ENCODE measurements around the gene MAFG.

Gene MAFG

DNA sequence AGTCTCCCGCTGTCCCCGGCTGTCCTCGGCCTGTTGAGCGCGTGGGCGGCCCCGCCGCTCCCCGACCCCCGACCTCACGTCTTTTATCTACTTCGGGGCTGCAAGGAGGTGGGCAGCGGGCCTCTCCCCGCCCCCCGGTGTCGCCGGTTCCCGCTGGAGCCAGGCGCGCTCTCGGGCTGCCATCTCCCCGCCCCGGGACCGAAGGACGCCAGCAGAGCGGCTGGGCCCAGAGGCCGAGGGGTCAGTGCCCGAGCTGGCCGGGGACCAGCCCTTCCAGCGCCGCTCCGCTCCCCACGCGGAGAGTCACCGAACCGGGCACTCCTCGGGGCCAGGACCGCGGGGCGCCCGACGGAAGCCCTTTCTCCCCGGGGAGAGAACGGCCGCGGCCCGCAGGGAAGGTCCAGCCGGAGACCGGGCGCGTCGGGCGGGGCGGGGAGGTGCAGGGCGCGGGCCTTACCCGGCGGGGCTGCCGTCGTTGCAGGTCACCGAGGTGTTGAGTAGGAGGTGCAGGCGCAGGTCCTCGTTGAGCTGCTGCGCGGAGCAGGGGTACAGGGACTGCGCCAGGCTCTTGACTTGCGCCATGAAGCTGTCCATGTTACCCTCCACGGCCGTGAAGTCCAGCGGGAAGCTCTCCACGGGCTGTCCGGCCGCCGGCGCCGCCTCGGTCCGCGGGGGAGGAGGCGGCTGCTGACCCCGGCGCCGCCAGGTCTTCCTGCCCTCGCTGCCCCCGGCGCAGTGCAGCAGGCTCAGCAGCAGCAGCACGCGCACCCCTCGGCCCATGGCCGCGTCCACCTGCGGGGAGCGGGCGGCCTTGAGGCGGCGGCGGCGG lies 32.8 kb upstream of the MAFG start (continued):
- TF ChIP-seq, protein P1, sequence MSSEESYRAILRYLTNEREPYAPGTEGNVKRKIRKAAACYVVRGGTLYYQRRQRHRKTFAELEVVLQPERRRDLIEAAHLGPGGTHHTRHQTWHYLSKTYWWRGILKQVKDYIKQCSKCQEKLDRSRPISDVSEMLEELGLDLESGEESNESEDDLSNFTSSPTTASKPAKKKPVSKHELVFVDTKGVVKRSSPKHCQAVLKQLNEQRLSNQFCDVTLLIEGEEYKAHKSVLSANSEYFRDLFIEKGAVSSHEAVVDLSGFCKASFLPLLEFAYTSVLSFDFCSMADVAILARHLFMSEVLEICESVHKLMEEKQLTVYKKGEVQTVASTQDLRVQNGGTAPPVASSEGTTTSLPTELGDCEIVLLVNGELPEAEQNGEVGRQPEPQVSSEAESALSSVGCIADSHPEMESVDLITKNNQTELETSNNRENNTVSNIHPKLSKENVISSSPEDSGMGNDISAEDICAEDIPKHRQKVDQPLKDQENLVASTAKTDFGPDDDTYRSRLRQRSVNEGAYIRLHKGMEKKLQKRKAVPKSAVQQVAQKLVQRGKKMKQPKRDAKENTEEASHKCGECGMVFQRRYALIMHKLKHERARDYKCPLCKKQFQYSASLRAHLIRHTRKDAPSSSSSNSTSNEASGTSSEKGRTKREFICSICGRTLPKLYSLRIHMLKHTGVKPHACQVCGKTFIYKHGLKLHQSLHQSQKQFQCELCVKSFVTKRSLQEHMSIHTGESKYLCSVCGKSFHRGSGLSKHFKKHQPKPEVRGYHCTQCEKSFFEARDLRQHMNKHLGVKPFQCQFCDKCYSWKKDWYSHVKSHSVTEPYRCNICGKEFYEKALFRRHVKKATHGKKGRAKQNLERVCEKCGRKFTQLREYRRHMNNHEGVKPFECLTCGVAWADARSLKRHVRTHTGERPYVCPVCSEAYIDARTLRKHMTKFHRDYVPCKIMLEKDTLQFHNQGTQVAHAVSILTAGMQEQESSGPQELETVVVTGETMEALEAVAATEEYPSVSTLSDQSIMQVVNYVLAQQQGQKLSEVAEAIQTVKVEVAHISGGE (tag by site-specific recombination; conservative IDR thresholded peaks at IDR 0.05; ENCODE audit: low read depth) = no peak
- TF ChIP-seq ZNF473 (tag by site-specific recombination; IDR thresholded peaks at IDR 0.05) (no peak), KLF9 (tag by site-specific recombination; IDR thresholded peaks at IDR 0.05; ENCODE audit: low read depth) (no peak), ZNF335 (tag by site-specific recombination; conservative IDR thresholded peaks at IDR 0.05) (peak; percentile 11; the same call in 1 of the 2 replicates), ZFP41 (tag by site-specific recombination; IDR thresholded peaks at IDR 0.05; ENCODE audit: borderline replicate concordance) (no peak), ZIC2 (tag by site-specific recombination; IDR thresholded peaks at IDR 0.05) (peak; percentile 85), MYNN (tag by site-specific recombination; IDR thresholded peaks at IDR 0.05; ENCODE audit: borderline replicate concordance) (no peak), ZBTB7A (tag by site-specific recombination; IDR thresholded peaks at IDR 0.05; ENCODE audit: low read depth) (0 out of 2 replicates have a peak, but pooled peaks have one; percentile 25), ZNF596 (tag by site-specific recombination; IDR thresholded peaks at IDR 0.05) (no peak), ZFHX2 (tag by site-specific recombination; conservative IDR thresholded peaks at IDR 0.05) (peak; percentile 90), KLF10 (tag by site-specific recombination; IDR thresholded peaks at IDR 0.05) (no peak), ZNF311 (tag by site-specific recombination; IDR thresholded peaks at IDR 0.05; ENCODE audit: borderline replicate concordance) (no peak), KLF8 (tag by site-specific recombination; IDR thresholded peaks at IDR 0.05) (no peak; the same call in 1 of the 2 replicates), GLI4 (tag by site-specific recombination; IDR thresholded peaks at IDR 0.05) (no peak), ZNF19 (tag by site-specific recombination; IDR thresholded peaks at IDR 0.05; ENCODE audit: low read depth) (no peak), ZNF518A (tag by site-specific recombination; conservative IDR thresholded peaks at IDR 0.05; ENCODE audit: low read depth) (no peak), ZNF211 (tag by site-specific recombination; IDR thresholded peaks at IDR 0.05; ENCODE audit: low read depth) (no peak)
- TF ChIP-seq, protein P2, sequence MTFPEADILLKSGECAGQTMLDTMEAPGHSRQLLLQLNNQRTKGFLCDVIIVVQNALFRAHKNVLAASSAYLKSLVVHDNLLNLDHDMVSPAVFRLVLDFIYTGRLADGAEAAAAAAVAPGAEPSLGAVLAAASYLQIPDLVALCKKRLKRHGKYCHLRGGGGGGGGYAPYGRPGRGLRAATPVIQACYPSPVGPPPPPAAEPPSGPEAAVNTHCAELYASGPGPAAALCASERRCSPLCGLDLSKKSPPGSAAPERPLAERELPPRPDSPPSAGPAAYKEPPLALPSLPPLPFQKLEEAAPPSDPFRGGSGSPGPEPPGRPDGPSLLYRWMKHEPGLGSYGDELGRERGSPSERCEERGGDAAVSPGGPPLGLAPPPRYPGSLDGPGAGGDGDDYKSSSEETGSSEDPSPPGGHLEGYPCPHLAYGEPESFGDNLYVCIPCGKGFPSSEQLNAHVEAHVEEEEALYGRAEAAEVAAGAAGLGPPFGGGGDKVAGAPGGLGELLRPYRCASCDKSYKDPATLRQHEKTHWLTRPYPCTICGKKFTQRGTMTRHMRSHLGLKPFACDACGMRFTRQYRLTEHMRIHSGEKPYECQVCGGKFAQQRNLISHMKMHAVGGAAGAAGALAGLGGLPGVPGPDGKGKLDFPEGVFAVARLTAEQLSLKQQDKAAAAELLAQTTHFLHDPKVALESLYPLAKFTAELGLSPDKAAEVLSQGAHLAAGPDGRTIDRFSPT (tag by site-specific recombination; IDR thresholded peaks at IDR 0.05) = peak; percentile 24; the same call in 1 of the 2 replicates
- TF ChIP-seq, protein P3, sequence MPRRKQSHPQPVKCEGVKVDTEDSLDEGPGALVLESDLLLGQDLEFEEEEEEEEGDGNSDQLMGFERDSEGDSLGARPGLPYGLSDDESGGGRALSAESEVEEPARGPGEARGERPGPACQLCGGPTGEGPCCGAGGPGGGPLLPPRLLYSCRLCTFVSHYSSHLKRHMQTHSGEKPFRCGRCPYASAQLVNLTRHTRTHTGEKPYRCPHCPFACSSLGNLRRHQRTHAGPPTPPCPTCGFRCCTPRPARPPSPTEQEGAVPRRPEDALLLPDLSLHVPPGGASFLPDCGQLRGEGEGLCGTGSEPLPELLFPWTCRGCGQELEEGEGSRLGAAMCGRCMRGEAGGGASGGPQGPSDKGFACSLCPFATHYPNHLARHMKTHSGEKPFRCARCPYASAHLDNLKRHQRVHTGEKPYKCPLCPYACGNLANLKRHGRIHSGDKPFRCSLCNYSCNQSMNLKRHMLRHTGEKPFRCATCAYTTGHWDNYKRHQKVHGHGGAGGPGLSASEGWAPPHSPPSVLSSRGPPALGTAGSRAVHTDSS (tag by site-specific recombination; IDR thresholded peaks at IDR 0.05) = no peak
- TF ChIP-seq, protein P4, sequence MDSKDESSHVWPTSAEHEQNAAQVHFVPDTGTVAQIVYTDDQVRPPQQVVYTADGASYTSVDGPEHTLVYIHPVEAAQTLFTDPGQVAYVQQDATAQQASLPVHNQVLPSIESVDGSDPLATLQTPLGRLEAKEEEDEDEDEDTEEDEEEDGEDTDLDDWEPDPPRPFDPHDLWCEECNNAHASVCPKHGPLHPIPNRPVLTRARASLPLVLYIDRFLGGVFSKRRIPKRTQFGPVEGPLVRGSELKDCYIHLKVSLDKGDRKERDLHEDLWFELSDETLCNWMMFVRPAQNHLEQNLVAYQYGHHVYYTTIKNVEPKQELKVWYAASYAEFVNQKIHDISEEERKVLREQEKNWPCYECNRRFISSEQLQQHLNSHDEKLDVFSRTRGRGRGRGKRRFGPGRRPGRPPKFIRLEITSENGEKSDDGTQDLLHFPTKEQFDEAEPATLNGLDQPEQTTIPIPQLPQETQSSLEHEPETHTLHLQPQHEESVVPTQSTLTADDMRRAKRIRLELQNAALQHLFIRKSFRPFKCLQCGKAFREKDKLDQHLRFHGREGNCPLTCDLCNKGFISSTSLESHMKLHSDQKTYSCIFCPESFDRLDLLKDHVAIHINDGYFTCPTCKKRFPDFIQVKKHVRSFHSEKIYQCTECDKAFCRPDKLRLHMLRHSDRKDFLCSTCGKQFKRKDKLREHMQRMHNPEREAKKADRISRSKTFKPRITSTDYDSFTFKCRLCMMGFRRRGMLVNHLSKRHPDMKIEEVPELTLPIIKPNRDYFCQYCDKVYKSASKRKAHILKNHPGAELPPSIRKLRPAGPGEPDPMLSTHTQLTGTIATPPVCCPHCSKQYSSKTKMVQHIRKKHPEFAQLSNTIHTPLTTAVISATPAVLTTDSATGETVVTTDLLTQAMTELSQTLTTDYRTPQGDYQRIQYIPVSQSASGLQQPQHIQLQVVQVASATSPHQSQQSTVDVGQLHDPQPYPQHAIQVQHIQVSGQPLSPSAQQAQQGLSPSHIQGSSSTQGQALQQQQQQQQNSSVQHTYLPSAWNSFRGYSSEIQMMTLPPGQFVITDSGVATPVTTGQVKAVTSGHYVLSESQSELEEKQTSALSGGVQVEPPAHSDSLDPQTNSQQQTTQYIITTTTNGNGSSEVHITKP (tag by site-specific recombination; IDR thresholded peaks at IDR 0.05) = peak; percentile 49
- TF ChIP-seq, protein P5, sequence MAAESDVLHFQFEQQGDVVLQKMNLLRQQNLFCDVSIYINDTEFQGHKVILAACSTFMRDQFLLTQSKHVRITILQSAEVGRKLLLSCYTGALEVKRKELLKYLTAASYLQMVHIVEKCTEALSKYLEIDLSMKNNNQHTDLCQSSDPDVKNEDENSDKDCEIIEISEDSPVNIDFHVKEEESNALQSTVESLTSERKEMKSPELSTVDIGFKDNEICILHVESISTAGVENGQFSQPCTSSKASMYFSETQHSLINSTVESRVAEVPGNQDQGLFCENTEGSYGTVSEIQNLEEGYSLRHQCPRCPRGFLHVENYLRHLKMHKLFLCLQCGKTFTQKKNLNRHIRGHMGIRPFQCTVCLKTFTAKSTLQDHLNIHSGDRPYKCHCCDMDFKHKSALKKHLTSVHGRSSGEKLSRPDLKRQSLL (tag by site-specific recombination; IDR thresholded peaks at IDR 0.05) = no peak
